GM23338 (cell line): ENCODE data around the gene MEGF11.

Source experiments
- CREB1 ChIP-seq: fragments of 250-450 bp; sonication (Bioruptor Pico); IDR thresholded peaks from 2 replicates; pipeline ENCODE4 v1.5.0; 2020; ENCODE audit warnings: low read depth, mild to moderate bottlenecking, moderate library complexity
- EZH2 ChIP-seq: fragments of 200-600 bp; sonication (generic); IDR thresholded peaks from one replicate; pipeline ENCODE4 v1.8.0; 2017; ENCODE audit warnings: antibody characterized with exemption, mild to moderate bottlenecking, low read depth; ENCODE audit not compliant: unreplicated experiment
- JUNB ChIP-seq: IDR thresholded peaks from one replicate; pipeline ENCODE4 v1.6.1; 2016; ENCODE audit warnings: antibody characterized with exemption; ENCODE audit not compliant: unreplicated experiment
- POLR2AphosphoS5 ChIP-seq: IDR thresholded peaks from 2 replicates; pipeline ENCODE4 v1.6.1; 2016; ENCODE audit warnings: antibody characterized with exemption, low read depth
- TF ChIP-seq, protein P1 (sequence below), 2 experiments: fragments of 200-600 bp in 1 of 2; sonication (generic) in 1 of 2; conservative IDR thresholded peaks; 2 replicates each; pipeline versions ENCODE4 v1.5.1 to v1.6.1; 2016 to 2017; ENCODE audit warnings: antibody characterized with exemption in 2 of 2, low read depth in 2 of 2, mild to moderate bottlenecking in 2 of 2, moderate library complexity in 1 of 2
- TF ChIP-seq, protein P2 (sequence below): IDR thresholded peaks from one replicate; pipeline ENCODE4 v1.6.1; 2018; ENCODE audit warnings: antibody characterized with exemption; ENCODE audit not compliant: unreplicated experiment

DNA sequence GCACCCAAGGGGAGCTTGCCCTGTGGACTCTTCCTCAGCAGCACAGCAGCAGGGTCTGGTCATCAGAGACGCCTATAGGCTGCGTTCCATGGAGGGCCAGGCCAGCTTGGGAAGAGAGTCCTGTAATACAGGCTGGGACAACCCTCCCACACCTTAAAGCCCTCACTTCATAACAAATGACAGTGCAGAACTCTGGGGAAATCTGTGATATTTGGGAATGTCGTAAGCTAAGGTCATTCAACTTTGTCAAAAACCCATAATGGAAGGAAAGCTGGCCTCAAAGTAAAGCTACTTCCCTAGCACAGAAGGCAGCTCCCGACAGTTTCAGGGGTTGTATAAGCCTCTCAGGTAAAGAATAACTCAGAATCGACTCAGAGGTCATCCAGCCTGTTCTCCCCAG lies 133.1 kb downstream of the MEGF11 start:
- TF ChIP-seq, protein P1, sequence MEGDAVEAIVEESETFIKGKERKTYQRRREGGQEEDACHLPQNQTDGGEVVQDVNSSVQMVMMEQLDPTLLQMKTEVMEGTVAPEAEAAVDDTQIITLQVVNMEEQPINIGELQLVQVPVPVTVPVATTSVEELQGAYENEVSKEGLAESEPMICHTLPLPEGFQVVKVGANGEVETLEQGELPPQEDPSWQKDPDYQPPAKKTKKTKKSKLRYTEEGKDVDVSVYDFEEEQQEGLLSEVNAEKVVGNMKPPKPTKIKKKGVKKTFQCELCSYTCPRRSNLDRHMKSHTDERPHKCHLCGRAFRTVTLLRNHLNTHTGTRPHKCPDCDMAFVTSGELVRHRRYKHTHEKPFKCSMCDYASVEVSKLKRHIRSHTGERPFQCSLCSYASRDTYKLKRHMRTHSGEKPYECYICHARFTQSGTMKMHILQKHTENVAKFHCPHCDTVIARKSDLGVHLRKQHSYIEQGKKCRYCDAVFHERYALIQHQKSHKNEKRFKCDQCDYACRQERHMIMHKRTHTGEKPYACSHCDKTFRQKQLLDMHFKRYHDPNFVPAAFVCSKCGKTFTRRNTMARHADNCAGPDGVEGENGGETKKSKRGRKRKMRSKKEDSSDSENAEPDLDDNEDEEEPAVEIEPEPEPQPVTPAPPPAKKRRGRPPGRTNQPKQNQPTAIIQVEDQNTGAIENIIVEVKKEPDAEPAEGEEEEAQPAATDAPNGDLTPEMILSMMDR (conservative IDR thresholded peaks at IDR 0.05; ENCODE audit: low read depth in 2 of 2) = no peak
- TF ChIP-seq POLR2AphosphoS5 = no peak
- no peak for TF ChIP-seq CREB1 (CRISPR knock-in tag)
- TF ChIP-seq, protein P2, sequence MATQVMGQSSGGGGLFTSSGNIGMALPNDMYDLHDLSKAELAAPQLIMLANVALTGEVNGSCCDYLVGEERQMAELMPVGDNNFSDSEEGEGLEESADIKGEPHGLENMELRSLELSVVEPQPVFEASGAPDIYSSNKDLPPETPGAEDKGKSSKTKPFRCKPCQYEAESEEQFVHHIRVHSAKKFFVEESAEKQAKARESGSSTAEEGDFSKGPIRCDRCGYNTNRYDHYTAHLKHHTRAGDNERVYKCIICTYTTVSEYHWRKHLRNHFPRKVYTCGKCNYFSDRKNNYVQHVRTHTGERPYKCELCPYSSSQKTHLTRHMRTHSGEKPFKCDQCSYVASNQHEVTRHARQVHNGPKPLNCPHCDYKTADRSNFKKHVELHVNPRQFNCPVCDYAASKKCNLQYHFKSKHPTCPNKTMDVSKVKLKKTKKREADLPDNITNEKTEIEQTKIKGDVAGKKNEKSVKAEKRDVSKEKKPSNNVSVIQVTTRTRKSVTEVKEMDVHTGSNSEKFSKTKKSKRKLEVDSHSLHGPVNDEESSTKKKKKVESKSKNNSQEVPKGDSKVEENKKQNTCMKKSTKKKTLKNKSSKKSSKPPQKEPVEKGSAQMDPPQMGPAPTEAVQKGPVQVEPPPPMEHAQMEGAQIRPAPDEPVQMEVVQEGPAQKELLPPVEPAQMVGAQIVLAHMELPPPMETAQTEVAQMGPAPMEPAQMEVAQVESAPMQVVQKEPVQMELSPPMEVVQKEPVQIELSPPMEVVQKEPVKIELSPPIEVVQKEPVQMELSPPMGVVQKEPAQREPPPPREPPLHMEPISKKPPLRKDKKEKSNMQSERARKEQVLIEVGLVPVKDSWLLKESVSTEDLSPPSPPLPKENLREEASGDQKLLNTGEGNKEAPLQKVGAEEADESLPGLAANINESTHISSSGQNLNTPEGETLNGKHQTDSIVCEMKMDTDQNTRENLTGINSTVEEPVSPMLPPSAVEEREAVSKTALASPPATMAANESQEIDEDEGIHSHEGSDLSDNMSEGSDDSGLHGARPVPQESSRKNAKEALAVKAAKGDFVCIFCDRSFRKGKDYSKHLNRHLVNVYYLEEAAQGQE = no peak
- no peak for TF ChIP-seq EZH2
- TF ChIP-seq JUNB = no peak
